Activated CD8-positive, alpha-beta memory T cell treated with anti-CD3 and anti-CD28 coated beads for 48 hours (primary cell): ENCODE data around the gene HSD17B1.
"Not testable (repeated sequence)": the region's sequence is repeated elsewhere in the genome, so short reads cannot be mapped to it uniquely, and the experiment has no call there.

Experiments
- DNase-seq, 3 experiments: peaks; one replicate each; pipeline ENCODE4 v3.0.0-alpha.2; 2020; ENCODE audit warnings: low read depth in 2 of 3, low spot score in 2 of 3

Gene HSD17B1

GRCh38 chr17:42552736-42553135, at the start of gene HSD17B1:
Gene HSD17B1 (plus strand): TSS chr17:42552923. CDS start chr17:42552934, 11 bp downstream.
- not testable (repeated sequence) for DNase-seq

- no peak for DNase-seq
Observed at GRCh38 chr17:42502926-42503325, 49.8 kb upstream of the HSD17B1 start.

- DNase-seq: no peak
Observed at GRCh38 chr17:42507671-42508070, 45.1 kb upstream of the HSD17B1 start.

GRCh38 chr17:42508426-42509165, 44.1 kb upstream of the HSD17B1 start:
- no peak for DNase-seq

- DNase-seq: no peak
Observed at GRCh38 chr17:42509409-42509808, 43.3 kb upstream of the HSD17B1 start.

- no peak for DNase-seq
Observed at GRCh38 chr17:42509841-42510240, 42.9 kb upstream of the HSD17B1 start.

- no peak for DNase-seq
Observed at GRCh38 chr17:42512246-42512645, 40.5 kb upstream of the HSD17B1 start.

- no peak for DNase-seq
Observed at GRCh38 chr17:42512733-42513251, 39.9 kb upstream of the HSD17B1 start.

- DNase-seq: no peak
Observed at GRCh38 chr17:42513686-42514085, 39.0 kb upstream of the HSD17B1 start.

- no peak for DNase-seq
Observed at GRCh38 chr17:42514279-42514678, 38.4 kb upstream of the HSD17B1 start.

- DNase-seq: no peak
Observed at GRCh38 chr17:42514867-42515266, 37.9 kb upstream of the HSD17B1 start.

- DNase-seq: peak; percentile 47 to 81 (median 71)
Observed at GRCh38 chr17:42517516-42517915, 35.2 kb upstream of the HSD17B1 start.

GRCh38 chr17:42518046-42518754, 34.5 kb upstream of the HSD17B1 start:
- no peak for DNase-seq

GRCh38 chr17:42518755-42519545, 33.8 kb upstream of the HSD17B1 start:
- no peak for DNase-seq

- no peak for DNase-seq
Observed at GRCh38 chr17:42519546-42520491, 32.9 kb upstream of the HSD17B1 start.

- DNase-seq: no peak
Observed at GRCh38 chr17:42520540-42520951, 32.2 kb upstream of the HSD17B1 start.

GRCh38 chr17:42521036-42521435, 31.7 kb upstream of the HSD17B1 start:
- no peak for DNase-seq

GRCh38 chr17:42521666-42522262, 31.0 kb upstream of the HSD17B1 start:
- no peak for DNase-seq

- no peak for DNase-seq
Observed at GRCh38 chr17:42522263-42522790, 30.4 kb upstream of the HSD17B1 start.

GRCh38 chr17:42522798-42523278, 29.9 kb upstream of the HSD17B1 start:
- no peak for DNase-seq
